ENCODE measurements around the gene HIVEP3. TPM values are rescaled to one million over a fixed set of nuclear protein-coding genes. Genes with fewer than 3 reads are reported as not detected.

The HIVEP3 gene
- total and polyA plus RNA-seq, 3 experiments from 2014 or later: 15.1 to 24.0 (median 23.0) TPM

DNA sequence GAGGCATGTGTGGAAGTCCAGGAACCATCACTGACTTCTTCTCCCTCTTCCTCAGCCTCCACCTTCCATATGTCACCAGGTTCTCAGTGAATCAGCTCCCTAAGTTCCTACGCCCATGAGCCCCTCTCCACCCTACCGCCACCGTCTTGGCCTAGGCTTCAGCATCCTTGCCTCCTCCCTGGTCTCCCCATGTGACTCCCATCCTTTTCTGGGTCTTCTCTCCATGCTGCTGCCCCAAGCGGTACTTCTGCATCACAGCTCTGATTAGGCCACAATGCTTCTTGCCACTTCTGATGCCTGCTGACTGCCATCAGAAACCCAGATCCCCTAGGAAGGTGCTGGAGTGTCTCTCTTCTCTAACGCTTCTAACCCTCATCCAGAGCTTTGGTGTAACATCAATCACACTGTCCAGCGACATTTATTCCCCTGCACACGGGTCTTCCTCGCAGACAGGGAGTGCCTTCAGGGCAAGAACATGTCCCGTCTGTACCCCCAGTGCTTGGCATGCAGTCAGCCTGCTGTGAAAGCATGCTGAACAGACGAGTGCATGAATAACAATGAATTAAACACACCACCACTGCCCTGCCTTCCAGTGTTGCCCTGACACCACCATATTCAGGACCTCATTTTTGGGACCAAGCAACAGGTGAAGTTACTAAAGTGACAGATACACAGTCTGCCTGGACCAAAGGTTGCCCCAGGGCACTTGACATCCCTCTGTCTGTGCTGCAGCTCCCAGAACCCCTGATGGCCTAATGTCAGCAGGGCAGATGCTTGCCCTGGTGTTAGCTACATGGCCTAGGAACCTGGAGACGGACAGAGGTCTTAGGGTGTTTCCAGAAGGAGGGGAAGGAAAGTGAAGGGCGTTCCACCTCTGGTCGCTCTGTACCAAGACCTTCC is 275.6 kb downstream of the HIVEP3 start:
- Mint-ChIP-seq H3K9me3 (no peaks in the 10 kb centered on the region), H3K4me3 (no peak overlapping the region), H3K36me3 (no peaks in the 10 kb centered on the region), H3K27ac (no peak overlapping the region), H3K27me3 (no peaks in the 10 kb centered on the region), H3K4me1 (peaks cover 0 to 26% (median 2%) of the 10 kb centered on the region in 3 donors)
- POLR2A ChIA-PET: no interaction called here
- Histone ChIP-seq H3K4me1 (ENCODE audit: insufficient read depth, low read length) (peaks cover 15% of the 10 kb centered on the region), H3K4me3 (ENCODE audit: low read length) (no peak overlapping the region), H3K36me3 (ENCODE audit: insufficient read depth, low read length) (no peaks in the 10 kb centered on the region), H3K9me3 (ENCODE audit: low read length) (no peaks in the 10 kb centered on the region), H3K27me3 (ENCODE audit: insufficient read depth, low read length, poor library complexity, severe bottlenecking) (no peaks in the 10 kb centered on the region), H3K27ac (ENCODE audit: low read depth, low read length) (no peak overlapping the region)
- CTCF ChIA-PET: no interaction called here
- DNase-seq: no peak

DNA sequence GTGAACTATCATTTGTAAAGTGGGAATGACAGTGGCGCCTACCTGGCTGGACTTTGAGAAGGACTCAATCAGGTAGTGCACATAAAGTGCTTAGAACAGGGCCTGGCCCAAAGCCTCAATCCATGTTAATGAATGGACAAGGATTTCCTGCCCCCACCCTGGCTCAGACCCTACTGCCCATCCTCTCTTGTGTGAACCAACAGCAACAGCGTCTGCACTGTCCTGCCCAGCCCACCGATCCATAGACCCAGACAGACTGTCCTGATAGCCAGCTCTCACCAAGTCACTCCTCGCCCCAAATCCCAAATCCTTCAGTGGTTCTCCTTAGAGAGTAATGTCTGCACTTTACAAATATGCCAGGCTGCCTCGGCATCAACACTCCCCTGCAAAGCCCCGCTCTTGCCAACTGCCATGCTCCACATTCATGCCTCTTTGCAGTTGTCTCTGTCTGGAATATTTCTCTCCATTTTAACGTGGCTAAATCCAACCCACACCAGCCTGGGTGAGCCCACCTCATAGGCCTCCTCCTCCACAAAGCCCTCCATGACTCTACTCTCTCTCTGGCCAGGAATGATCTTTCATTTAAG is 276.7 kb downstream of the HIVEP3 start:
- Histone ChIP-seq H3K4me1 (ENCODE audit: insufficient read depth, low read length) (peaks cover 15% of the 10 kb centered on the region), H3K9me3 (ENCODE audit: low read length) (no peaks in the 10 kb centered on the region), H3K27me3 (ENCODE audit: insufficient read depth, low read length, poor library complexity, severe bottlenecking) (no peaks in the 10 kb centered on the region), H3K27ac (ENCODE audit: low read depth, low read length) (no peak overlapping the region), H3K36me3 (ENCODE audit: insufficient read depth, low read length) (no peaks in the 10 kb centered on the region), H3K4me3 (ENCODE audit: low read length) (no peak overlapping the region)
- Mint-ChIP-seq H3K27me3 (no peaks in the 10 kb centered on the region), H3K4me3 (no peak overlapping the region), H3K4me1 (peaks cover 0 to 33% (median 2%) of the 10 kb centered on the region in 3 donors), H3K9me3 (no peaks in the 10 kb centered on the region), H3K27ac (no peak overlapping the region), H3K36me3 (no peaks in the 10 kb centered on the region)
- DNase-seq: no peak
- CTCF ChIA-PET: interaction anchor here (1.5 kb wide), 1 partner anchor 10 kb away, joined by 4 read pairs; no protein-coding TSS in a partner anchor
- POLR2A ChIA-PET: no interaction called here

DNA sequence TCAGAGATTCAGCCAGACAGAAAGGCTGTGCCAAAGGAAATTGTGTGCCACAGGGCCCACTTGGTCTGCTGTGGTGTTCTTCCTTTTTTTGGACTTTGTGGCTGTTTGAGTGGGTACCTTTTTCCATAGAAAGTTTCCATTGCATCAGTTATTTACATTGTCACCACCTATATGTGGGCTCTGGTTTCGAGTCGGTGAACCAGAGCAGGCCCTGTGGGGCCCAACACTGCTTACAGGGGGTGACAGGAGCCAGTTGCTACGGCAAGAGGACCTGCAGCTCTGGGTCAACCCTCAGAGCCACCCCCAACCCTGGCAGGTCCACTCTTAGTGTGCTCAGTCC is 277.3 kb downstream of the HIVEP3 start:
- H3K9me3 ChIP-seq (ENCODE audit: low read length): no peaks in the 10 kb centered on the region
- Mint-ChIP-seq H3K27ac (no peak overlapping the region), H3K4me3 (no peak overlapping the region), H3K27me3 (no peaks in the 10 kb centered on the region), H3K4me1 (peaks cover 0 to 35% (median 2%) of the 10 kb centered on the region in 3 donors), H3K9me3 (no peaks in the 10 kb centered on the region), H3K36me3 (no peaks in the 10 kb centered on the region)
- DNase-seq: no peak
- H3K27me3 ChIP-seq (ENCODE audit: insufficient read depth, low read length, poor library complexity, severe bottlenecking): no peaks in the 10 kb centered on the region
- H3K4me3 ChIP-seq (ENCODE audit: low read length): no peak overlapping the region
- peaks cover 15% of the 10 kb centered on the region for H3K4me1 ChIP-seq (ENCODE audit: insufficient read depth, low read length)
- no peaks in the 10 kb centered on the region for H3K36me3 ChIP-seq (ENCODE audit: insufficient read depth, low read length)
- no peak overlapping the region for H3K27ac ChIP-seq (ENCODE audit: low read depth, low read length)
- ChIA-PET POLR2A (no interaction called here), CTCF (interaction anchor here (1.5 kb wide), 1 partner anchor 11 kb away, joined by 4 read pairs; no protein-coding TSS in a partner anchor)

DNA sequence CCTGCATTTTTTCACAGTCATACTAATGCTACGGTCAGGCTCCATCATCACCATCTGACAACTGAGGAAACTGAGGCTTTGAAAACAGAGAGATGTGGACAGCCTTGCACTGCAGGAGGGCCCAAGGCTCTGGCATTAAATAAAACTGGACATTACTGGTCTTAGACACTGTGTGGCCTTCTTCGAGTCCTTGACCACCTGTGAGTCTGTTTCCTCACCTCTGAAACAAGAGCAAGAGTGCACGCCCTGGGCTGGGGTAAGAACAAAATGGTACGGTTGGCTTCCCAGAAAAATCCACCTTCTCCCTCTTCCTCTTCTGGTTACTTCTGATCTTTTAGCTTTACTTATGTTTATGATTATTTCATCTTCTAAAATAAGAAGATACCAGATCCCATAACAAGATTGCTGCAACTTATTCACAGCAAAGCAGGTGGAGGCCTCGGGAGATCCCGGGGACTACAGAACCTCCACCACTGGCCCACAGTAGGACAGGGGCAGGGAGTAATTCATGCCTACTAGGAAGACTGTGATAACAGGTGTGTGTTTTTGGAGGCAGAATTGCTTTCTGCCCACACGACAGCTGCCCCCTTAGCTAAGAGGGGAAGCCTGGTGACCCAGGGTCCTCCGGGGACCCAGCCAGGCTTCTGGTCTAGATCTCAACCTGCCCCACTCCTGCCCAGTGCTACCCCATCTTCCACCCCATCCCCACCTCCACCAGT is 277.8 kb downstream of the HIVEP3 start:
- Mint-ChIP-seq H3K4me1 (peaks cover 0 to 37% (median 0%) of the 10 kb centered on the region in 3 donors), H3K9me3 (no peaks in the 10 kb centered on the region), H3K27ac (peak overlapping the region in 6 of 8 donors; percentile 15 to 64 (median 30)), H3K36me3 (no peaks in the 10 kb centered on the region), H3K27me3 (no peaks in the 10 kb centered on the region), H3K4me3 (no peak overlapping the region)
- no peaks in the 10 kb centered on the region for H3K27me3 ChIP-seq (ENCODE audit: insufficient read depth, low read length, poor library complexity, severe bottlenecking)
- ChIA-PET CTCF (interaction anchor here (1.5 kb wide), 1 partner anchor 11 kb away, joined by 4 read pairs; no protein-coding TSS in a partner anchor), POLR2A (no interaction called here)
- no peaks in the 10 kb centered on the region for H3K36me3 ChIP-seq (ENCODE audit: insufficient read depth, low read length)
- DNase-seq: no peak
- H3K4me1 ChIP-seq (ENCODE audit: insufficient read depth, low read length): peaks cover 15% of the 10 kb centered on the region
- no peak overlapping the region for H3K27ac ChIP-seq (ENCODE audit: low read depth, low read length)
- H3K4me3 ChIP-seq (ENCODE audit: low read length): no peak overlapping the region
- H3K9me3 ChIP-seq (ENCODE audit: low read length): no peaks in the 10 kb centered on the region

GRCh38 chr1:41640141-41640751 is 278.5 kb downstream of the HIVEP3 start:
- no peaks in the 10 kb centered on the region for H3K36me3 Mint-ChIP-seq

DNA sequence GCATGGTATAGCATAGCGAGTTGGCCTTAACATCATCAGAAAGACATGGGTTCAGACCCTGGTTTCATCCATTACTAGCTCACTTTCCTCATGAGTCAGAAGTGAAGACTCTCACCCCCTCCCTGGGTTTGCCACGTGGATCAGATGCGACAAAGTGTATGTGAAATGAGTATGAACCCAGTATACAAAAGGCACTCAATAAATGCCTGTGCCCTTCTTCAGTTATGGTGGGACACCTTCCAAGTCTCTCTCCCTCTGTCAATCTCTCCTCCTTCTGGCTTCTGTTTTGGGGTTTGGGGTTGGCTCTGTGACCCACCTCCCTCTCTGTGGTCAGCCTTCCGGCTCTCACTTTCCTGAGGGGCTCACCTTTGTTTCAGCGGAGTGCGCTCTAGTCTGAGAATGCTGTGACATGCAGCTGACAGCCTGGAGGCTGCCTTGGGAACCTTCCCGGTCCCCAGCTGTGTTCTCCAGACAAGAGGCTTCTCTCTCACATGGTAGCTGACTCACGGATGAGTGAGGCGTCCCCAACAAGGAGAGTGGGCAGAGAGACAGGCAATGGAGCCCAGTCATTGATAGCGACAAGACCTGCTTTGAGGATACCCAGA is 279.3 kb downstream of the HIVEP3 start:
- DNase-seq: no peak
- Mint-ChIP-seq H3K27ac (peak overlapping the region in 7 of 8 donors; percentile 25 to 45 (median 34)), H3K4me1 (peaks cover 0 to 37% (median 2%) of the 10 kb centered on the region in 3 donors), H3K36me3 (no peaks in the 10 kb centered on the region), H3K4me3 (peak overlapping the region in 5 of 7 donors; percentile 4 to 42 (median 12)), H3K27me3 (no peaks in the 10 kb centered on the region), H3K9me3 (no peaks in the 10 kb centered on the region)
- CTCF ChIA-PET: interaction anchor here (1.0 kb wide), 1 partner anchor 50 kb away, joined by 3 read pairs; no protein-coding TSS in a partner anchor
- no peaks in the 10 kb centered on the region for H3K9me3 ChIP-seq (ENCODE audit: low read length)
- no peaks in the 10 kb centered on the region for H3K36me3 ChIP-seq (ENCODE audit: insufficient read depth, low read length)
- no peaks in the 10 kb centered on the region for H3K27me3 ChIP-seq (ENCODE audit: insufficient read depth, low read length, poor library complexity, severe bottlenecking)
- H3K4me1 ChIP-seq (ENCODE audit: insufficient read depth, low read length): peaks cover 15% of the 10 kb centered on the region
- no peak overlapping the region for H3K27ac ChIP-seq (ENCODE audit: low read depth, low read length)
- no peak overlapping the region for H3K4me3 ChIP-seq (ENCODE audit: low read length)
- POLR2A ChIA-PET: no interaction called here

More at GRCh38 chr1:41640141-41640751, 278.5 kb downstream of the HIVEP3 start:
- peaks cover 0 to 37% (median 0%) of the 10 kb centered on the region in 3 donors for H3K4me1 Mint-ChIP-seq
- Histone ChIP-seq H3K27ac (ENCODE audit: low read depth, low read length) (no peak overlapping the region), H3K36me3 (ENCODE audit: insufficient read depth, low read length) (no peaks in the 10 kb centered on the region), H3K4me3 (ENCODE audit: low read length) (no peak overlapping the region), H3K9me3 (ENCODE audit: low read length) (no peaks in the 10 kb centered on the region), H3K4me1 (ENCODE audit: insufficient read depth, low read length) (peaks cover 15% of the 10 kb centered on the region), H3K27me3 (ENCODE audit: insufficient read depth, low read length, poor library complexity, severe bottlenecking) (no peaks in the 10 kb centered on the region)
- DNase-seq: no peak
- no peaks in the 10 kb centered on the region for H3K27me3 Mint-ChIP-seq
- H3K9me3 Mint-ChIP-seq: no peaks in the 10 kb centered on the region
- ChIA-PET CTCF (interaction anchor here (1.5 kb wide), 1 partner anchor 12 kb away, joined by 4 read pairs; no protein-coding TSS in a partner anchor), POLR2A (no interaction called here)
- peak overlapping the region in 4 of 8 donors; percentile 15 to 88 (median 47) for H3K27ac Mint-ChIP-seq
- H3K4me3 Mint-ChIP-seq: peak overlapping the region in 1 of 7 donors; percentile 20
